GM23338 (cell line): ENCODE measurements around the gene TECTA. TPM values are rescaled to one million over a fixed set of nuclear protein-coding genes. Genes with fewer than 3 reads are reported as not detected.

Source experiments
- ATAC-seq: fragments of 200-7000 bp; cut with Tn5 transposase; 3 replicates; pipeline ENCODE4 v1.9.1; 2020
- DNase-seq: peaks from one replicate; pipeline ENCODE4 v3.0.0-alpha.2; 2015; ENCODE audit warnings: low spot score
- H2AFZ ChIP-seq: fragments of 200-600 bp; sonication (generic); 2 replicates; pipeline ENCODE4 v1.8.0; 2016; ENCODE audit warnings: antibody characterized with exemption, mild to moderate bottlenecking, moderate library complexity
- H3F3A ChIP-seq: fragments of 200-600 bp; sonication (generic); replicated peaks from 2 replicates; pipeline ENCODE4 v1.8.0; 2017; ENCODE audit warnings: antibody characterized with exemption, mixed run types, low read depth
- H3K27ac ChIP-seq: fragments of 200-600 bp; sonication (generic); 2 replicates; pipeline ENCODE4 v1.6.1; 2016; ENCODE audit warnings: low read depth
- H3K27me3 ChIP-seq: fragments of 200-600 bp; sonication (generic); 2 replicates; pipeline ENCODE4 v1.8.0; 2016; ENCODE audit warnings: mild to moderate bottlenecking, mixed run types, moderate library complexity; ENCODE audit not compliant: insufficient read depth
- H3K36me3 ChIP-seq: fragments of 200-600 bp; sonication (generic); 2 replicates; pipeline ENCODE4 v1.8.0; 2016; ENCODE audit warnings: mild to moderate bottlenecking; ENCODE audit not compliant: insufficient read depth
- H3K4me1 ChIP-seq: fragments of 200-600 bp; sonication (generic); 2 replicates; pipeline ENCODE4 v1.8.0; 2016; ENCODE audit warnings: mild to moderate bottlenecking, moderate library complexity; ENCODE audit not compliant: insufficient read depth
- H3K4me2 ChIP-seq: fragments of 200-600 bp; sonication (generic); 2 replicates; pipeline ENCODE4 v1.7.1; 2017; ENCODE audit warnings: mixed run types
- H3K4me3 ChIP-seq: fragments of 200-600 bp; sonication (generic); 2 replicates; pipeline ENCODE4 v1.6.1; 2016; ENCODE audit warnings: mixed run types
- H3K79me2 ChIP-seq: fragments of 200-600 bp; sonication (generic); replicated peaks from 2 replicates; pipeline ENCODE4 v1.8.0; 2017; ENCODE audit warnings: mild to moderate bottlenecking; ENCODE audit not compliant: insufficient read depth
- H3K9me2 ChIP-seq: fragments of 200-600 bp; sonication (generic); 2 replicates; pipeline ENCODE4 v1.8.0; 2017; ENCODE audit not compliant: insufficient read depth
- H4K20me1 ChIP-seq: fragments of 200-600 bp; sonication (generic); replicated peaks from 2 replicates; pipeline ENCODE4 v1.8.0; 2017; ENCODE audit warnings: mild to moderate bottlenecking; ENCODE audit not compliant: insufficient read depth
- H3K27ac Mint-ChIP-seq: 2 replicates; pipeline ENCODE4 v1.8.0; 2020; ENCODE audit warnings: inconsistent platforms, mild to moderate bottlenecking, moderate library complexity, mixed read lengths
- H3K27me3 Mint-ChIP-seq: 3 replicates; pipeline ENCODE4 v1.8.0; 2022; ENCODE audit warnings: low read depth, mild to moderate bottlenecking, moderate library complexity, mixed read lengths, inconsistent platforms; ENCODE audit not compliant: insufficient read depth, poor library complexity
- H3K36me3 Mint-ChIP-seq: 3 replicates; pipeline ENCODE4 v1.8.0; 2021; ENCODE audit warnings: low read depth, mild to moderate bottlenecking, inconsistent platforms, moderate library complexity, mixed read lengths
- H3K4me1 Mint-ChIP-seq: 3 replicates; pipeline ENCODE4 v1.8.0; 2020; ENCODE audit warnings: mild to moderate bottlenecking, inconsistent platforms, mixed read lengths
- H3K4me3 Mint-ChIP-seq: 3 replicates; pipeline ENCODE4 v1.8.0; 2021; ENCODE audit warnings: moderate library complexity, mild to moderate bottlenecking, inconsistent platforms, mixed read lengths
- H3K9me3 Mint-ChIP-seq: 3 replicates; pipeline ENCODE4 v1.8.0; 2020; ENCODE audit warnings: moderate library complexity, mild to moderate bottlenecking, inconsistent platforms, mixed read lengths
- CREB1 ChIP-seq: fragments of 250-450 bp; sonication (Bioruptor Pico); IDR thresholded peaks from 2 replicates; pipeline ENCODE4 v1.5.0; 2020; ENCODE audit warnings: low read depth, mild to moderate bottlenecking, moderate library complexity
- CTCF ChIP-seq, 2 experiments: fragments of 200-600 bp in 1 of 2; sonication (generic) in 1 of 2; conservative IDR thresholded peaks; 2 replicates each; pipeline versions ENCODE4 v1.5.1 to v1.6.1; 2016 to 2017; ENCODE audit warnings: antibody characterized with exemption in 2 of 2, low read depth in 2 of 2, mild to moderate bottlenecking in 2 of 2, moderate library complexity in 1 of 2
- ETS1 ChIP-seq: IDR thresholded peaks from 2 replicates; pipeline ENCODE4 v1.6.1; 2016; ENCODE audit warnings: antibody characterized with exemption
- EZH2 ChIP-seq: fragments of 200-600 bp; sonication (generic); IDR thresholded peaks from one replicate; pipeline ENCODE4 v1.8.0; 2017; ENCODE audit warnings: antibody characterized with exemption, mild to moderate bottlenecking, low read depth; ENCODE audit not compliant: unreplicated experiment
- EZH2phosphoT487 ChIP-seq: fragments of 200-600 bp; sonication (generic); IDR thresholded peaks from one replicate; pipeline ENCODE4 v1.8.1; 2018; ENCODE audit warnings: antibody characterized with exemption; ENCODE audit not compliant: unreplicated experiment
- JUNB ChIP-seq: IDR thresholded peaks from one replicate; pipeline ENCODE4 v1.6.1; 2016; ENCODE audit warnings: antibody characterized with exemption; ENCODE audit not compliant: unreplicated experiment
- NANOG ChIP-seq: IDR thresholded peaks from 2 replicates; pipeline ENCODE4 v1.6.1; 2016; ENCODE audit warnings: antibody characterized with exemption, borderline replicate concordance
- POLR2AphosphoS5 ChIP-seq: IDR thresholded peaks from 2 replicates; pipeline ENCODE4 v1.6.1; 2016; ENCODE audit warnings: antibody characterized with exemption, low read depth
- REST ChIP-seq: IDR thresholded peaks from one replicate; pipeline ENCODE4 v1.6.1; 2018; ENCODE audit warnings: antibody characterized with exemption; ENCODE audit not compliant: unreplicated experiment
- STAT1 ChIP-seq: IDR thresholded peaks from one replicate; pipeline ENCODE4 v1.6.1; 2016; ENCODE audit warnings: antibody characterized with exemption; ENCODE audit not compliant: unreplicated experiment
- ZNF114 ChIP-seq: fragments of 250-450 bp; sonication (Bioruptor Pico); IDR thresholded peaks from 2 replicates; pipeline ENCODE4 v1.5.0; 2020; ENCODE audit warnings: mild to moderate bottlenecking, moderate library complexity
- ZNF331 ChIP-seq: fragments of 250-450 bp; sonication (Bioruptor Pico); IDR thresholded peaks from 2 replicates; pipeline ENCODE4 v1.5.0; 2020; ENCODE audit warnings: low read depth, mild to moderate bottlenecking, moderate library complexity
- ZNF462 ChIP-seq: fragments of 250-450 bp; sonication (Bioruptor Pico); IDR thresholded peaks from 2 replicates; pipeline ENCODE4 v1.5.0; 2020; ENCODE audit warnings: mild to moderate bottlenecking, moderate library complexity
- polyA plus RNA-seq: library from polyadenylated mRNA; unstranded; fragments of >200 nt; fragmentation: Nextera tagmentation; extraction: Ambion mirVana; gene quantifications from 2 replicates; pipeline ENCODE4 v1.2.1, GENCODE V29; 2016
- total RNA-seq: library from RNA; depleted of rRNA; stranded (reverse); fragments of >200 nt; shearing (Covaris generic); gene quantifications from 2 replicates; pipeline ENCODE4 v1.2.3, GENCODE V29; 2014

The TECTA gene
- total and polyA plus RNA-seq, 2 experiments from 2014 or later: 0.34 to 0.69 TPM

GRCh38 chr11:121228851-121229250 is 127.8 kb downstream of the TECTA start:
- Mint-ChIP-seq H3K27me3 (no peaks in the 10 kb centered on the region), H3K36me3 (peaks cover 22% of the 10 kb centered on the region), H3K27ac (no peak overlapping the region), H3K4me3 (no peak overlapping the region), H3K4me1 (peaks cover 2% of the 10 kb centered on the region; the same call in 2 of the 3 replicates), H3K9me3 (peaks cover 35% of the 10 kb centered on the region)
- no peak overlapping the region for H3K27ac ChIP-seq
- peaks cover 6% of the 10 kb centered on the region; the same call in 1 of the 2 replicates for H3K9me2 ChIP-seq
- H3K79me2 ChIP-seq: no peaks in the 10 kb centered on the region
- no peak for TF ChIP-seq REST
- TF ChIP-seq ZNF331 (CRISPR knock-in tag): no peak
- TF ChIP-seq EZH2phosphoT487: no peak
- no peak for TF ChIP-seq NANOG
- no peak for TF ChIP-seq EZH2
- TF ChIP-seq CTCF (conservative IDR thresholded peaks at IDR 0.05; ENCODE audit: low read depth in 2 of 2): no peak
- TF ChIP-seq STAT1: no peak
- TF ChIP-seq JUNB: no peak
- TF ChIP-seq ZNF114: no peak
- no peak for TF ChIP-seq ZNF462 (CRISPR knock-in tag)
- no peak for TF ChIP-seq ETS1
- no peak for TF ChIP-seq CREB1 (CRISPR knock-in tag)
- TF ChIP-seq POLR2AphosphoS5: no peak
- no peaks in the 10 kb centered on the region for H4K20me1 ChIP-seq
- H3K27me3 ChIP-seq: no peaks in the 10 kb centered on the region
- no peak for DNase-seq
- no peak overlapping the region for H3K4me2 ChIP-seq
- no peak overlapping the region for H3K4me3 ChIP-seq
- 0 out of 2 replicates have a peak, but pooled peaks cover 3% of the 10 kb centered on the region for H3F3A ChIP-seq
- 0 out of 2 replicates have a peak, but pooled peaks cover 8% of the 10 kb centered on the region for H3K36me3 ChIP-seq
- no peak for ATAC-seq
- H2AFZ ChIP-seq: no peak overlapping the region
- H3K4me1 ChIP-seq: no peaks in the 10 kb centered on the region; the same call in 1 of the 2 replicates
